Measurements from ENCODE around the gene CNN2. TPM values are rescaled to one million over a fixed set of nuclear protein-coding genes. Genes with fewer than 3 reads are reported as not detected.

The CNN2 gene
- polyA plus RNA-seq, 3 donors: 69.9 to 213 (median 144) TPM

DNA sequence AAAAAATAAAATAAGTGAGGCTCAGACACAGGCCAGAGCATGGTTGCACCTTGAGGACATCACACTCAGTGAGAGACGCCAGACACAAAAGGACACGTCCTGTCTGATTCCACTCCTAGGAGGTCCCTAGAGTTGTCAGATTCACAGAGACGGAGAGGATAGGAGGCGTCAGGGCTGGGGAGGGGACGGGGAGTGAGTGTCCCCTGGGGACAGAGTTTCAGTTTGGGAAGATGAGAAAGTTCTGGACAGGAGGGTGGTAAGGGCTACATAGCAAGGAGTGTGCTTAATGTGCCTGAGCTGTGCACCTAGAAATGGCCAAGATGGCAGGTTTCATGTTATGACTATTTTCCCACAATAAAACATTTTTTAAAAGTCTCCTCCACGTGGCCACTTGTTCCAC lies 28.3 kb upstream of the CNN2 start:
- H3K36me3 ChIP-seq (replicated peaks in 1 of 2; ENCODE audit: control insufficient read depth in 1 of 2, insufficient read depth in 2 of 2, low read length in 2 of 2): no peaks in the 10 kb centered on the region
- H3K4me1 Mint-ChIP-seq: peaks cover 12% of the 10 kb centered on the region
- no peak overlapping the region for H2AFZ ChIP-seq (ENCODE audit: insufficient read depth, low read depth, low read length, poor library complexity, severe bottlenecking)
- H3K27me3 Mint-ChIP-seq (ENCODE audit: low read depth in 3 of 3): peaks cover 55 to 82% (median 64%) of the 10 kb centered on the region in 3 donors
- H3K4me3 Mint-ChIP-seq: peak overlapping the region in 1 of 2 donors; percentile 78
- peaks cover 14 to 71% of the 10 kb centered on the region in 2 donors for H3K27me3 ChIP-seq (ENCODE audit: control insufficient read depth in 2 of 2, insufficient read depth in 2 of 2, low read length in 2 of 2)
- no peak overlapping the region for H3K27ac Mint-ChIP-seq
- peaks cover 0 to 8% of the 10 kb centered on the region in 2 donors for H3K9me3 ChIP-seq (replicated peaks in 1 of 2; ENCODE audit: control insufficient read depth in 1 of 2, insufficient read depth in 1 of 2, low read length in 2 of 2)
- peaks cover 0 to 7% of the 10 kb centered on the region in 2 donors for H3K36me3 Mint-ChIP-seq
- no peak overlapping the region for H3K9ac ChIP-seq (ENCODE audit: insufficient read depth, low read length, poor library complexity, severe bottlenecking)
- no peaks in the 10 kb centered on the region for H3K79me2 ChIP-seq (ENCODE audit: insufficient read depth, low read length)
- peaks cover 19 to 20% of the 10 kb centered on the region in 2 donors for H3K4me1 ChIP-seq (ENCODE audit: control insufficient read depth in 1 of 2, insufficient read depth in 2 of 2, low read length in 2 of 2)
- H3K9me3 Mint-ChIP-seq: peaks cover 0 to 16% (median 9%) of the 10 kb centered on the region in 7 donors
- 66% methylated on average over 5 of the region's 6 CpGs for WGBS (ENCODE audit: insufficient coverage)
- no peak overlapping the region for H3K4me2 ChIP-seq (replicated peaks; ENCODE audit: extremely low read depth, low read length, poor library complexity, severe bottlenecking)
- H3K4me3 ChIP-seq (replicated peaks in 1 of 3; ENCODE audit: low read depth in 2 of 3, low read length in 3 of 3): no peak overlapping the region
- TF ChIP-seq, protein P1, sequence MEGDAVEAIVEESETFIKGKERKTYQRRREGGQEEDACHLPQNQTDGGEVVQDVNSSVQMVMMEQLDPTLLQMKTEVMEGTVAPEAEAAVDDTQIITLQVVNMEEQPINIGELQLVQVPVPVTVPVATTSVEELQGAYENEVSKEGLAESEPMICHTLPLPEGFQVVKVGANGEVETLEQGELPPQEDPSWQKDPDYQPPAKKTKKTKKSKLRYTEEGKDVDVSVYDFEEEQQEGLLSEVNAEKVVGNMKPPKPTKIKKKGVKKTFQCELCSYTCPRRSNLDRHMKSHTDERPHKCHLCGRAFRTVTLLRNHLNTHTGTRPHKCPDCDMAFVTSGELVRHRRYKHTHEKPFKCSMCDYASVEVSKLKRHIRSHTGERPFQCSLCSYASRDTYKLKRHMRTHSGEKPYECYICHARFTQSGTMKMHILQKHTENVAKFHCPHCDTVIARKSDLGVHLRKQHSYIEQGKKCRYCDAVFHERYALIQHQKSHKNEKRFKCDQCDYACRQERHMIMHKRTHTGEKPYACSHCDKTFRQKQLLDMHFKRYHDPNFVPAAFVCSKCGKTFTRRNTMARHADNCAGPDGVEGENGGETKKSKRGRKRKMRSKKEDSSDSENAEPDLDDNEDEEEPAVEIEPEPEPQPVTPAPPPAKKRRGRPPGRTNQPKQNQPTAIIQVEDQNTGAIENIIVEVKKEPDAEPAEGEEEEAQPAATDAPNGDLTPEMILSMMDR (IDR thresholded peaks at IDR 0.05): no peak
- no peak overlapping the region for H3K27ac ChIP-seq (ENCODE audit: low read depth in 1 of 2, low read length in 2 of 2)
- H4K20me1 ChIP-seq (ENCODE audit: insufficient read depth, low read length): peaks cover 5% of the 10 kb centered on the region
- DNase-seq: no peak
- intact Hi-C loops (cut with micrococcal nuclease): no loop called here

DNA sequence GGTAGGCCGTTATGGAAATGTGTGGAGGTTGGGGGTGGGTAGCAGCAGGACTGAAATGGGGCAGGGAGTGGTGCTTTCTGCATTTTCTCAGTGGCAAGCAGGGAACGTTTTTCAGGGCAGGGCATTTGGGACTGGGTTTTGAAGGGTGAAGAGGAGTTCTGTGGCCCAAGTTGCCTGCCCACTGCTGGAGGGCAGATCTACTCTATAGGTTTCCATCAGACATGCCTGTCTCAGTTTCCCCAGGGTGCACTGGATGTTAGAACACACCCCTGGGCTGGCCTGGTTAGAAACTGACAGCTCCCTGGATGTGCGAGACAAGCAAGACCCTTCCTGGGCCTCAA lies 27.1 kb upstream of the CNN2 start:
- peaks cover 5% of the 10 kb centered on the region for H4K20me1 ChIP-seq (ENCODE audit: insufficient read depth, low read length)
- 63% methylated on average over 3 of the region's 3 CpGs for WGBS (ENCODE audit: insufficient coverage)
- H3K4me2 ChIP-seq (replicated peaks; ENCODE audit: extremely low read depth, low read length, poor library complexity, severe bottlenecking): no peak overlapping the region
- H3K4me3 ChIP-seq (replicated peaks in 1 of 3; ENCODE audit: low read depth in 2 of 3, low read length in 3 of 3): no peak overlapping the region
- no peak for DNase-seq
- H3K27me3 ChIP-seq (ENCODE audit: control insufficient read depth in 2 of 2, insufficient read depth in 2 of 2, low read length in 2 of 2): peaks cover 14 to 71% of the 10 kb centered on the region in 2 donors
- no peaks in the 10 kb centered on the region for H3K36me3 ChIP-seq (replicated peaks in 1 of 2; ENCODE audit: control insufficient read depth in 1 of 2, insufficient read depth in 2 of 2, low read length in 2 of 2)
- Mint-ChIP-seq H3K9me3 (peaks cover 0 to 16% (median 9%) of the 10 kb centered on the region in 7 donors), H3K27me3 (ENCODE audit: low read depth in 3 of 3) (peaks cover 58 to 82% (median 64%) of the 10 kb centered on the region in 3 donors), H3K36me3 (peaks cover 0 to 6% of the 10 kb centered on the region in 2 donors), H3K4me3 (peak overlapping the region in 1 of 2 donors; percentile 85), H3K27ac (no peak overlapping the region), H3K4me1 (peaks cover 12% of the 10 kb centered on the region)
- no peaks in the 10 kb centered on the region for H3K79me2 ChIP-seq (ENCODE audit: insufficient read depth, low read length)
- TF ChIP-seq, protein P1 (IDR thresholded peaks at IDR 0.05): no peak
- no peak overlapping the region for H3K27ac ChIP-seq (ENCODE audit: low read depth in 1 of 2, low read length in 2 of 2)
- intact Hi-C loops (cut with micrococcal nuclease): no loop called here
- H2AFZ ChIP-seq (ENCODE audit: insufficient read depth, low read depth, low read length, poor library complexity, severe bottlenecking): no peak overlapping the region
- no peak overlapping the region for H3K9ac ChIP-seq (ENCODE audit: insufficient read depth, low read length, poor library complexity, severe bottlenecking)
- peaks cover 0 to 8% of the 10 kb centered on the region in 2 donors for H3K9me3 ChIP-seq (replicated peaks in 1 of 2; ENCODE audit: control insufficient read depth in 1 of 2, insufficient read depth in 1 of 2, low read length in 2 of 2)
- H3K4me1 ChIP-seq (ENCODE audit: control insufficient read depth in 1 of 2, insufficient read depth in 2 of 2, low read length in 2 of 2): peaks cover 19 to 20% of the 10 kb centered on the region in 2 donors

All from CD14-positive monocyte (primary cell).